HG03196 (cell line): ENCODE measurements around the gene BACH2.
"Not testable (repeated sequence)": the region's sequence is repeated elsewhere in the genome, so short reads cannot be mapped to it uniquely, and the experiment has no call there.

Source experiments
- ATAC-seq: cut with Tn5 transposase; IDR thresholded peaks from one replicate; pipeline ENCODE4 v1.9.1; 2021; ENCODE audit not compliant: unreplicated experiment

The BACH2 gene

DNA sequence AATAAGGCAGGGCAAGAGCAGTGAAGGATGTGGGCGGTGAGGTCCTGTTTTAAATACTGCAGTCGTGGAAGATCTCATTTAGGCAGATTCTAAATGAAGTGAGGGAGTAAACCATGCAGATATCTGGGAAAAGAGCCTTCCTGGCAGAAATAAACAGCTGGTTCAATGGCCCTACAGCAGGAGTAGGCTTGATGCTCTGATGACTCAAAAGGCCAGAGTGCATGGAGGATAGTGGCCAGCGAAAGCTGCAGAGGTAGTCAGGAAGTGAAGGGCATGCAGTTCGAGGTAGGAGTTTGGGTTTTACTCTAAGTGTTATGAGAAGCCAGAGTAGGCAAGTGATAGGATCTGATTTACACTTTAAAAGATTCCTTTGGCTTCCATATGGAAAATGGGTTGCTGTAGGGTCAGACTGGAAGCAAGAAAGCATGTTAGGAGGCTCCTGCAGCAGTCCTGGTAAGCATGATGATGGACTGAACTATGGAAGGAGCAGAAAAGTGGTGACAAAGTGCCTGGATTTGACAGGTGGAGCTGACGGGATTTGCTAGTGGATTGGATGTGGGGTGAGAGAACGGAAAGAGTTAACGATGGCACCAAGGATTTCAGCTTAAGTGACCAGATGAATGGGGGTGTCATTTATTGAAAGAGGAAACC, 252.3 kb downstream of the BACH2 start:
- ATAC-seq: no peak

DNA sequence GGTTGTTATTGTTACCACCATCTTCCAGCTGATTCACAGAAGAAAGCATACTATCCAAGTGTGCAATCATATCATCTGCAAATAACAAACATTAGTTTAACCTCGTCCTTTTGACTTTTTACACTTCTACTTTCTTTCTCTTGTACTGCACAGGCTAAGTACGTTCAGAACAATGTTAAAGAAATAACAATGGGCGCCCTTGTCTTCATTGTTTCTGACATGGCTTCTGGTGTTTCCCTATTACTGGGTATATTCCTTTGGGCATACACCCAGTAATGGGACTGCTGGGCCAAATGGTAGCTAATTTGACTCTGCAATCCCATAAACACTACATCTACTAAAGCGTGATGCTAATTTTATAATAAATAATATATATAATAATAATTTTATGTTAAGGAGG, 255.7 kb downstream of the BACH2 start:
- no peak for ATAC-seq

DNA sequence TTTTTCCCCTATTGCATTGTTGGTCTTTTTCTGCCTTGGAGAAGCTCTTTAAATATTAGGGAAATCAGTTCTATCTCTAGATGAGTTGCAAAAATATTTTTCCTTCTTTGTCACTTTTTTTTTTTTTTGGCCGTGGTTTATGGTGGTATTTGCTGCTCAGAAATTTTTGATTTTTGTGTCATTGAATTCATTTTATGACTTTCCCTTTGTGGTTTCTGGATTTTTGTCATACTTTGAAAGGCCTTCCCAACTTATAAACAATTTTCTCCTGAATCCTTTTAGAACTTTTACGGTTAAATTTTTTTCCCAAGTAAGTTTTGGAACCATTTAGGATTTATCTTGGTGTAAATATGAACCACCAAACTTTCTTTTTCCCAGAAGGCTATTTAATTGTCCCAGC, 256.7 kb downstream of the BACH2 start:
- no peak for ATAC-seq

DNA sequence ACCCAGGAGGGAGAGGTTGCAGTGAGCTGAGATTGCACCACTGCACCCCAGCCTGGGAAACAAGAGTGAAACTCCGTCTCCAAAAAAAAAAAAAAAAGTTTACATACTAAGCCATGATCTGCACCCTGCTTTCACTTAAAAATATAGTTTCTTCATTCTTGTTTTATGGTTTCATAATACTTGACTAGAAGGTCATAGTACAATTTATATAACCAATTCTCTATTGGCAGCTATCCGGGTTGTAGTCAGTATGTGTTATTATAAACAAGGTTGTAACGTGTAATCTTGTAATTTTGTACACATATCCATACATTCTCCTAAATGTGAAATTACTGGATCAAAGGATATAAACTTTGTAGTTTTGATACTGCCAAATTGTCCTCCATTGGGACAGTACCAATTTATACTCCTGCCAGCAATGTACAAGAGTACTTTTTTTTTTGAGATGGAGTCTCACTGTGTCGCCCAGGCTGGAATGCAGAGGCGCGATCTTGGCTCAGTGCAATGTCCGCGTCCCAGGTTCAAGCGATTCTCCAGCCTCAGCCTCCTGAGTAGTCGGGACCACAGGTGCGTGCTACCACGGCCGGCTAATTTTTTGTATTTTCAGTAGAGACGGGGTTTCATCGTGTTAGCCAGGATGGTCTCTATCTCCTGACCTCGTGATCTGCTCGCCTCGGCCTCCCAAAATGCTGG, 257.5 kb downstream of the BACH2 start:
- ATAC-seq: no peak

DNA sequence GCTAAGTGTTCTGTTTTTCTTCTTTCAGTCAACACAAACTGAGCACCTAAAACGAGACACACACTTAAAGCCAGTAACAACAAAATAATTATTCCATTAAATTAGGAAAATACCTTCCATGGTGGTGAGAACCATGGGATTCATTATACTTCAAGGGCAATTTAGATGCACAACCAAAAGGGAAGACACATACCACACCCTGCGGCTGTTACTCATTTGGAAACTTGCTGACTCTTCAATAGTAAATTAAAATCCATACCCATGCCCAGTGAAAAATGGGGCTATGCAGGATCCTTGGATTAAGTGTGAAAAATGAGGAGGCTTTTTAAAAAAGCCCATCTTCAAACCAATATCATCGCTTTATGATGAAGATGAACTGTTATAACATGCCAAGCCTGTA, 259.7 kb downstream of the BACH2 start:
- ATAC-seq: no peak

DNA sequence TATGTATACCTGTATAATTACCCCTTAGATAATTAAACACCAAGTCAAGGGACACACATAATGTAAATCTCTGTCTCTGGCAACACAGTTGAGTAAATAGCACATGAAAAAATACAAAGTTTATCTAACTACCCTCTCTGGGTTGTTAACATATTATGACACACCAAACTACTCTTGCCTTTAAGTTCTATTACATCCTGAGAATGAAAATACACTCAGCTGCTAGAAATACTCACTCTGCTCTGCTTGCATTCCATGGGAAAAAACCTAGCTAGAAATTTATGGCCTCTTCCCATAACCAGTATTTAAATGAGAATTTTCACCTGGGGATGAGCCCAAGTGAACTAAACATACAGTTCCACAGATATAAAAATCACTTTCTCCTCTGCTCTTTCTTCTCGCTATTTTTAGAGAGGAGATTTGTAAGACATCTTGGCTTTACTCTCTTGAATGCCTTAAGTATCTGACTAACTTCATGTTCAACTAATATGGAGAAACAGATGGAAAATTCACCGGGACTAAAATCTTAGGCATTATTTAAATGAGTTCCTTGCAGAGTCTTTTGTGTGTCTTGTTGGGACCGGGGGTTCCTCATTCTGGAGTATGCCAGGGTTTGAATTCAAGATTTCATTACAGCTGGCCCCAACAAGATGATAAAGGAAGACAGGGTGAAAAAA, 261.5 kb downstream of the BACH2 start:
- no peak for ATAC-seq

DNA sequence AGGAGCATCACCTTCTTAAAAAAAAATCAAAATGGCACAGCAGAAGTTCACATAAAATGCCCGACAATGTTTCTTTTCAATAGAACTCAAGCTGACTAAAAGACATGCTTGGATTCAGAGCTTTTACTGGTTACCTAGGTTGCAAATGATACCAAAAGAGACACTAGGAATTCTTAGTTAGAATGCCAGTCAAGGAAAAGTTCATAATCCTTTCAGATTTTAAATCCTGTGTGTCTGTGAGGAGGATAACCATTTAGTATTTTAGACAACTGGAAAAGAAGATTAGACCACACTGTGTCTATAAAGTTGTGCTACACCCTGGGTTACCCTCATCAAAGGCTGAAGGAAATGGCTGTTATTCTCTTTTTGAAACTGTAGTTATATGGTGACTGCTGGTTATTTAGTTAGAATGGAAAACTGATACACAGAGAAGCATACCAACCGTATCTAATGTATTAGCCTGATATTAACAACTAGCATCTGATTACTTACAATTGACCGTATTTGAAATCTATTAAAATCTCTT, 262.8 kb downstream of the BACH2 start:
- no peak for ATAC-seq

DNA sequence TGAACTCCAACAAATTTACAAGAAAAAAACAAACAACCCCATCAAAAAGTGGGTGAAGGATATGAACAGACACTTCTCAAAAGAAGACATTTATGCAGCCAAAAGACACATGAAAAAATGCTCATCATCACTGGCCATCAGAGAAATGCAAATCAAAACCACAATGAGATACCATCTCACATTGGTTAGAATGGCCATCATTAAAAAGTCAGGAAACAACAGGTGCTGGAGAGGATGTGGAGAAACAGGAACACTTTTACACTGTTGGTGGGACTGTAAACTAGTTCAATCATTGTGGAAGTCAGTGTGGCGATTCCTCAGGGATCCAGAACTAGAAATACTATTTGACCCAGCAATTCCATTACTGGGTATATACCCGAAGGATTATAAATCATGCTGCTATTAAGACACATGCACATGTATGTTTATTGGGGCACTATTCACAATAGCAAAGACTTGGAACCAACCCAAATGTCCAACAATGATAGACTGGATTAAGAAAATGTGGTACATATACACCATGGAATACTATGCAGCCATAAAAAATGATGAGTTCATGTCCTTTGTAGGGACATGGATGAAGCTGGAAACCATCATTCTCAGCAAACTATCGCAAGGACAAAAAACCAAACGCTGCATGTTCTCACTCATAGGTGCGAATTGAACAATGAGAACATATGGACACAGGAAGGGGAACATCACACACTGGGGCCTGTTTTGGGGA, 264.0 kb downstream of the BACH2 start:
- not testable (repeated sequence) for ATAC-seq

DNA sequence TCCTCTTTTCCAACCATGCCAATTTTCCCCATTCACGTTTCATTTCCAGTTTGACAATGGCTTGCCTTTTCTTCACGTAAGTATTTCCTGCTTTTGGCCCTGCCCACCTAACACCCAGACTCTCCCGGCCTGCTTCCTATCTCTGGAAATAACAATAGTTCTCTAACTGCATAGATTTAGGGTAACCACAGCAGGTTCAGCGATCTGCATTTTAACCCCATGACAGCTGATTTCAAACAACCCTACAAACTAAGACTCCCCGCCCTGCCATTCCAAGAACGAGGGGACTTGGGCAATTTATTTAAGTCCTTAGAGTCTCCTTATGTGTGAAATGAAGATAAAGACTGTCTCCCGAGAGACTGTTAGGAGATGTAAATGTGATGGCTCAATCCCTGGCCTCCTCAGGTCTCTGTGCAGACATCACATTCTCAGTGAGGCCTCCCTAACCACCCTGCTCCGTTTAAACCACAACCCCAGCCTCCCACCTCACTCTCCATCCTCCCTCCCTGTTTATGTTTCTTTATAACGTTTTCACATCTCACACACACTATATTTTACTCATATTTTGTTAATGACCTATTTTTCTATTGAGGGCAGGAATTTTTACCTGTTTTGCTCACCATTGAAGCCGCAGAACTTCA, 267.5 kb downstream of the BACH2 start:
- no peak for ATAC-seq

DNA sequence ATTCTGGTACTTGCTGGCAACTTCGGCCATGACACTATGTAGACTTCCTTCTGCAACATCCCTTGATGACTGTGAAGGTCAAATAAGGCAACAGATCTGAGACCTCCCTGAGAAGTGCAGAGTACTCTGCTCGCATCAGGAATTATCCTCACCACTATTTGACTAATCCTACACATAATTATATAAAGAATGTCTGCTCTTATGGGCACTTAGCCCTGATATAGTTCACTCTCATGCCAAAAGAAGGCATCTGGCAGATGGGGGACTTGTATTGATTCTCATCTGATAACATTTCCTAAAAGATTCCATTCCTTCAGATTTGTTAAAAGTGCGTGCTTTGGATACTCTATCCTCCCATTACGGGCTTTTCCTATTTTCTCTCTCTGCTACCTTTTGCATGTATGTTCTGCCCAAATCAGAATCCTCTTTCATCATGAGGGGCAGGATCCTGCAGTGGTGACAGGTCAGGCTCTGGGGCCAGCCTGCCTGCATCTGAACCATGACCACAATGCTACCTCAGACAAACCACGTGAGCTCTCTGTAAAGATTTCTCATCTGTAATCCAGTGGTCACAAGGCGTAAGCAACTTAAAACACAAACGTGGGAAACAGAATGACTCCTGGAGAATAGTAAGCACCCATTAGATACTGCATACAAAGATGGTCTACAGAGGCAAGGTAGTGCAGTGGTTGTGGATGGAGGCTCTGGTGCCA, 268.4 kb downstream of the BACH2 start:
- ATAC-seq: no peak

DNA sequence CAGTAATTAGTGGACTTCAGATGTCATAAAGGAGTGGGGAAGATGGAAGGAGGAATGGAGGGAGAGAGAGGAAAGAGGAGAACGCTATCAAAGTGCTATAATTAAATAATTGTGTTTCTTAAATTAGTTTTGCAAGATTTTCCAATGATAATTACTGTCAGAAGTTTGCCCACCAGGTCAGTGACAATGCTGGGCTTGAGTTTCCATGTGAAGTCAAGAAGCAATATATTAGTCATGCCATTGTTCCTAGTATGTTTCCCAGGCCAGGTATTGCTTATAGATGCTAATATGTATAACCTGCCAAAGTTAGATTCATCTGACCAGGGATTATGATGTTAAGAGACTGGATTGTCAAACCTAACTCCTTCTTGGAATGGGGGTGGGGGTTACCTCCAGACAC, 270.4 kb downstream of the BACH2 start:
- no peak for ATAC-seq

DNA sequence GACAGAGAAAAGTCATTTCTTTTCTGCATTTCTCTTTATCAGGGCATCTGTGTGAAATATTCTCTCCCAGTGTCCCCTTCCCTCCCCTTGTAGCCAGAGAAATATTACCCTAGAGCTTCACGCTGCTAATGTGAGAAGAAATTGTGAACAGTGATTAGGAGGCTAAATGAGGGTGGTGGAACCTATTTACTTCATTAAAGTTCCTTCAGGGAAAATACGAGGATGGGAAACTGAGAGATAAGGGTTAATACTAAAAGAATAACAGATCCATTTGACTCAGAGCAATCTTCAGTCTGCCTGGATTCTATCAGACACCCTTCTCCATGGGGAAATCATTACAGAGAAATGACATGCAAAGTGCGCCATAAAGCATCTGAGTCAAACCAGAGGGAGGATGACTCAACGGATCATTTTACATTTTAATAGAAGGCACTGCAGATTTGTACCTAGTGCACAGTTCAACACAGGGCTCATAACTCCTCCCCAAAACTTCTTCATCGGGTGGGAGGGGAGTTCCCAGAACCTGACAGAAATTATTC, 271.1 kb downstream of the BACH2 start:
- ATAC-seq: no peak

DNA sequence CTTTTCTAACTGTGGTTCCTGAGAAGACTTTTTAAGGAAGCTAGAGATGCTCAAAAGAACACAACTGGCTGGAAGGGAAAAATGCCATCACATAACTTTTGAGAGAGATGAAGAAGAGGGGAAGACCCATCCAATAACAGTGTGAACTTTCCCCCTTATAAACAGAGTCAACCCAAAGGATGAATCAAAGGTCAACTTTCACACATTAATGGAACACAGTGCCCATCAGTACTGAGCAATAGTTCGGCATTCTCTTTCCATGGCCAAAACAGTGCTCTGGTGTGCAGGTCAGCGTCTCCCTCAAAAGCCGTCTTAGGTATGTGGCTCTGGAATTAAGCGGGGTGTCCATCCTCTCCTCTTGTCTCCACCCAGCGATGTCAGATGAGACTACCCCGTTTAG, 272.0 kb downstream of the BACH2 start:
- no peak for ATAC-seq

DNA sequence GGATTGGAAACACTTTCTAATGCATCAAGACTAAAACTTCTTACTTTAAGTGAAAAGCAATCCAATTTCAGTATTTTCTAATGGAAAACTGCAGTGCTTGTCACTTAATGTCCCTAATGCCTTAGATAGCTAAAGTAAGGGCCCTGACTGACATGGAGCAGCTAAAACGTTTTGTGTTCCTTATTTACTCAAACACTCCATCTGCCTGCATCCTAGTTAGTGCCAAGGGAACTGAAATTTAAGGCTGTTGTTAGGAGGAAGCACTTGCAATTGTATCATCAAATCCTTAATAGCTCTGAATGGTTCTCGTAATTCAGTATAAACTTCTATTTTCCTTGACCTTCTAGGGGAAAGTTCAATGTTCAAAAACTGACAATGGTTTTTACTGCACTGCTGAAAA, 274.9 kb downstream of the BACH2 start:
- ATAC-seq: no peak

DNA sequence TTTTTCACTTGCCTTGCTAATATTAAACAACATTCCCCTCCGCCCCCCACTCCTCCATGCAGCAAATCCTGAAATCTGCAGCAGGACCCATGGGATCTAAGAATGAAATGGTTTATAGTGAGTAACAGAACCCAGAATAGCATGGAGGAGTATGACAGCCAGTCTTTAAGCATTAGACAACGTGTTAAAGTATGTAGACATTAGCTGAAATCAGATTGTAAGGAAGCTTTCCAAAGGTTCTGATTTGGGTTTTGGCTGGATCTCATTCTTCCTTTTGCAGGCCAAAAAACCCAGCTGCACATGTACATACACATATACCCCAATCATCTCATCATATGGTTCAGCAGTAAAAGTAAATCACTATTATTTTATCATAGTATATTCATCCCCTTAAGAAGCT, 275.9 kb downstream of the BACH2 start:
- ATAC-seq: no peak

DNA sequence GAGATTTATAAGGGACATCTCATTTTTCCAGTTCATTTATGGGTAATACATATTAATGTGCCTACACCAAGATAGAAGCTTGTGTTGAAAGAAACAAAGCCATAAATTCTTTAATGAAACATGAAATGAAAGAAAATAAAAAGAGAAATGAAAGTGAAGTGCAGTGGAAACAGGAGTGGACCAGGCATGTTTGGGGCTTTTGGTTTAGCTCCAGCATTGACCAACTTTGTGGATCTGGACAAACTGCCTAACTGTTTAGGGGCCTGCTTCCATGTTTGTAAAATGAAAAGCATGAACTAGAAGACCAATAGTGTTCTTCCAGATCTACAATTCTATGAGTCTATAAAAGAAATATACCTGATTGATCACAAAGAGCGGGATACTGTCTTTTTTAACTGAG, 277.4 kb downstream of the BACH2 start:
- no peak for ATAC-seq

DNA sequence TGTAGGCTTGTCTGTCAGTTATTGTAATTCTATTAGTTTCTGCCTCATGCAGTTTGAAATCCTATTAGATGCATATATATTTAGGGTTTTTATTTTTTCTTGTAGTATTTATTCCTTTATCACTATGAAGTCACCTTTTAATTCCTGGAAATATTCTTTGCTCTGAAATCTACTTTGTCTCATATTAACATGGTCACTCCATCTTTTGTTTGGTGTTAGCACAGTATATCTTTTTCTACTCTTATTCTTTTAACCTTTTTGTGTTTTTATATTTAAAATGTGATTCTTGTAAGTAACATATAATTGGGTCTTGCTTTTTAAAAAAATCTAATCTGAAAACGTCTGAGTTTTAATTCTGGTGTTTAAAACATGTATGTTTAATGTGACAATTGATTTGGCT, 280.8 kb downstream of the BACH2 start:
- no peak for ATAC-seq

DNA sequence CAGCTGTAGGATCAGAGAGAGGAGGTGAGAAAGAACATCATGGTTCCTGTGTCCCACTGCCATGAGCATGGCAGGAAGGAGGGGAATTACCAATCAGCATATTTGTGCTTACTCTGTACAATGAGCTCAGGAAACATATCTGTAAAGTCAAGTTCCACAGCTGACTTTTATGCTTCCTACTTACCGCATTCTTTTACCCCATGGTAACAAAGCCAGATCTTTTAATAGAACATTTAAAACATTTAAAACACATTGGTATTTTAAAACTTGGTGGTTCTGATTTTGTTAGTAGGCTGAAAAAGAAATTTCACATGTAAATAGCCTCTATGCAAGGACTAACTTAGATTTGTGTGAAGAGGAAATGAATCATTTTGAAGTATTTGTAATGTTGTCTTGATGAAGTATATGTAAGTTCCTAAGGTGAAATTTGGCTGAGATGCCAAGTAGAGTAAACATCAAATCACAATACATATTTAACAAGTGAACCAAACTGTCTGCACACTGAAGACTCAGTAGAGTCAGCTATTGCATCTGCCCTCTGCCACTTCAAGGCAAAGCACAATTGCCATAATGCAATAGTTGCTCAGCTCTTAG, 287.6 kb downstream of the BACH2 start:
- ATAC-seq: peak; percentile 27

DNA sequence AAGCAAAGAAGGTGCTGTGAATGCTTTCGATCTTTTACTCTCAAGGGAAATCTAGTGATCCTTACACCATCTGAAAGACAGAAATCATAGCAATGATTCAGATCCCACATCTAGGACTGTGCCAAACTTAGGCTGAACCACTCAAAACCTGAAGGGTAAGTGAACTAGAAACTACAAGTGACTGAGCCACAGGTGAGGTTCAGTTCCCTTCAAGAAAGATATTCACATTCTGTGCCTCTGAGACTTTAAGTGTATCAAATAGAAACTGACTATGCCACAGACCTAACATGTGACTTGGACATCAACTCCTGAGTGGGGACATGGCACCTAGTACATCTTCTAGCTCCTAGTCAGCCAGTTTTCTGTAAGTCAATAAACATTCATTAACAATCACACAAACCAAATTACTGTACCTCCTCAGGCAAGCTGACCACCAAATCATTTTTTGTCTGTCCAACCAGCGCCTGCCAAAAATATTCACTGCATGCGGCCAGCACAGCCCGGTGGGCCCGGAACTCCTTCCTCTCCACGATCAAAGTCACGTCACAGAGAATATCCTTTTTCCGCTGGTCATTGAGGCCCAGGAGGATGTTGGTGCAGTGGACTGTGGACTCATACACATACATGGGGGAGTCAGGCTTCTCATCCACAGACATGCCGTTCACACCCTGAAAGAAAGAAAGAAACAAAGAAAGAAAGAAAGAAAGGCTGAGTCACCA, 288.3 kb downstream of the BACH2 start:
- peak; percentile 69 for ATAC-seq
